IPS-NIHi7 (cell line): ENCODE results near the gene RANBP1.
"Not testable (repeated sequence)": the region's sequence is repeated elsewhere in the genome, so short reads cannot be mapped to it uniquely, and the experiment has no call there.

ENCODE experiments used
- DNase-seq: peaks from one replicate; pipeline ENCODE4 v3.0.0; 2012; ENCODE audit warnings: mixed read lengths; ENCODE audit errors: extremely low spot score

Gene RANBP1

GRCh38 chr22:20115691-20116375, at the start of gene RANBP1:
Gene RANBP1, plus strand, starts transcription at chr22:20116104. Its CDS starts 81 bp downstream, at chr22:20116185.
- DNase-seq, result no peak

DNA sequence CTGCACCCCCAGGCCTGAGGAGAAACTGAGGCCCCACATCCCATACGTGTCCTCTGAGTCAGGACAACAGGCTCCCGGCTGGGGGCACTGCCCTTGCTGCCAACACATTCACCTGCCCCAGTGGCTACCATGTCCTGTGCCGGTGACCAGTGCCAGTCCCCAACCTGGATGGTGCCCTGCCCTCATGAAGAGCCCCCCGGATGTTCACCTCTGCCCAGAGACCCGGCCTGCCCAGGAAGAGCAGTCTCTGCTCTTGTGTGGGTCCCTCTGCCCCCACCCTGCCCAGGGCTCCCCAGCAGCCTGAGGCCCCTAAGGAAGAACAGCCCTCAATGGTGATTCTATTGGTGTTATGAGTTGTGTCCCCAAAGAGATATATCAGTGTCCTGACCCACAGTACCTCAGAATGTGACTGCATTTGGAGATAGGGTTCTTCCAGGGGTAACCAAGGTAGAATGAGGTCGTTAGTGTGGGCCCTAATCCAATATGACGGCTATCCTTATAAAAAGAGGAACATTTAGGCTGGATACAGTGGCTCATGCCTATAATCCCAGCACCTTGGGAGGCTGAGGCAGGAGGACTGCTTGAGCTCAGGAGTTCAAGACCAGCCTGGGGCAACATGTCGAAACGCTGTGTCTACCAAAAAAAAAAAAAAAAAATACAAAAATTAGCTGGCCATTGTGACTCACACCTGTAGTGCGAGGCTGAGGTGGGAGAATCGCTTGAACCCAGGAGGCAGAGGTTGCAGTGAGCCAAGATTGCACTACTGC, 49.1 kb upstream of the RANBP1 start:
- DNase-seq, result no peak

GRCh38 chr22:20067384-20067682, 48.6 kb upstream of the RANBP1 start:
- DNase-seq, result not testable (repeated sequence)

- DNase-seq, result no peak
Observed at GRCh38 chr22:20068640-20069039, 47.3 kb upstream of the RANBP1 start.

DNA sequence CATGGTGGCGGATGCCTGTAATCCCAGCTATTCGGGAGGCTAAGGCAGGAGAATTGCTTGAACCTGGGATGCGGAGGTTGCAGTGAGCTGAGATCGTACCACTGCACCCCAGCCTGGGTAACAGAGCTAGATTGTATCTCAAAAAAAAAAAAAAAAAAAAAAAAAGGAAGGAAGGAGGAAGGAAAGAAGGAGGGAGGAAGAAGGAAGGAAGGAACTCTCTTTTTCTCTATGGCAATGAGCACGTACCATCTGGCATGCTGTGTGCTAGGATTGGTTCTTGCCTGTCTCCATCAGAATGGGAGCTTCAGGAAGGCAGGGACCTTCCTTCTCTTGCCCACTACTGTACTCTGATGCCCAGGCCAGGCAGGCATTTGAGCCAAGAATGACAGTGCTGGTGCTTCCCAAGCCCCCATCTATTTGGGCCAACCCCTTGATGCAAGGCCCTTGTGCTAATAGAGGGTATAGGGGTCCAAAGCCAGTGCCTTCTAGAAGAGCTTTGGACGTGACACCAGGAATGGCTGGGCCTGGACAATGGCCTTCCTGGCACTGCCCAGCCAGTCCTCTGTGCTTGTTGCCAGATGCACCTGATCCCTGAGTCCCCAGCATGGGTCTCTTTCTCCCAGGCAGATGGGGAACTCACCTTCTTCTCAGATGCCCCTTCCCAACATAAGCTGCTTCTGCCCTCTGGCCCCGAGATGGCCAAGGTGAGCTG, 46.4 kb upstream of the RANBP1 start:
- DNase-seq, result no peak

DNA sequence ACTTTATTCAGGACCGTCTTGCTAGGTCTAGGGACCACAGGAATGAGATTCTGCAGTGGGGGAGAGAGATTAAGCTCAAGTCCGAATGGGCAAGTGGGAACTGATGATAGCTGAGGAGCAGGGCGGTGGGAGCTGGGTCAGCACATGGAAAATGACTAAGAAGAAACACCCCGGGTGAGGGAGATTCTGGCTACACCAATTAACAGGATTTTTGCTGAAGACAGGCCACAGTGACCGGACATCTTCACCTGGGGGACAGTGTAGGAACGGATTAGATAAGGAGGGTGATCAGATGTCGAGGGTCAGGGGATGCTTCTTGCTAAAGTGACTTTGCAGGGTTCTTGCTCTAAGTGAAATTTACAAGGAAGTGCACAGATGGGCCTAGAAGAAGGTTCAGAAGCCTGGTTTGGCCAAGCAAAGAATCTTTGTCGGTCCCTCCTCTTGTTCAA, 44.4 kb upstream of the RANBP1 start:
- DNase-seq, result no peak

DNA sequence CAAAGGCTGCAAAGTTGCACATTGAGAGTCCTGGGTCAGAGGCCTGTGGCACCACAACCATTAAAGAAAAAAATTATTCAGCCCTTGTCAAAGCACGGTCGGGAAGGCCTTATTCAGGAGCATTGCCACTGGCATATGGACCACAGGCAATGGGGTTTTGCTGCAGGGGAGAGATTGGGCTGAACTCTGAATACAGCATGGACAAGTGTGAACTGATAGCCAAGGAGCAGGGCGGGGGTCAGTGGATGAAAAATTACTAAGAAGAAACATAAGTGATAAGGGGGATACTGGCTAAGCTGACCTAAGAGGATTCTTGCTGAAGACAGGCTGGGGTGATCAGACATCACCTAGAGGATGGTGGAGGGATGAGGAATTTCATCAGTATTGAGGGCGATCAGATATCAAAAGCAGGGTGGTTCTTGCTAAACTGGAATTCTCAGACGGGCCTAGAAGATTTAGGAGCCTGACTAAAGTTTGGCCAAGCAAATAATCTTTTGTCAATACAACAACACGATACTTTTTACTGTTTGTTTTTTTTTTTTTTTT, 39.2 kb upstream of the RANBP1 start:
- DNase-seq, result no peak

DNA sequence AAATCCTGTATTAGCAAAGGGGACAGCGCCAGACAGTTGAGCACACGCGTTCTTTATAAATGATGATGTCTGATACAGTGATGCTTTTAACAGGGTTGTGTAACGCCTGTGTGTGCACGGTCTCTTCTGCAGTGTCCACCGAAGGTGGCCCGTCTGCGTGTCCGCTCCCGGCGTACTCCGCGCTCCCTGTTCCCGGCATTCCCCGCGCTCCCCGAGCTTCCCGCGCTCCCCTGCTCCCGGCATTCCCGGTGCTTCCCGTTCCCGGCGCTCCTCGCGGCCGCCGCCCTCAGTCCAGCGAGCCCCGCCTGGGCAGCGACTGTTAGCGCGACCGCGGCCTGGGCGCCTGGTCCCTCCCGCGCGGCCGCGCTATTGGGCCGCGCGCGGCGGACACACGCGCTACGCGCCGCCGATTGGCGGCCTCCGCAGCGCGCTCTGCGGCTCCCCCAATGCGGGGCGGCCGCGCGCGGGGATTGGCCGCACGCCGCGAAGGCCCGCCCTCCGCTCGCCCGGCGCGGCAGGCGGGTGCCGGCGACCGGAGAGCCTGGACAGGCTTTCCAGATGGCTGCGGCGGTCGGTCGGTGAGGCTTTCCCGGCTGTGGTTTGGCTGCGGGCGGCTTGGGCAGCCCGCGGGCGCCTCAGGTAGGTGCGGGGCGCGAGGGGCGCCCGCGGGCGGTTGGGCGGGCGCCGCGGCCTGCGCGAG, 36.0 kb upstream of the RANBP1 start, which contains the start of gene DGCR8:
Gene DGCR8 (plus strand): TSS at position 497 of the 700 bp plus-strand sequence. CDS start 5,723 bp downstream, outside the sequence.
- DNase-seq, result peak; percentile 99

GRCh38 chr22:20080445-20080775, 35.5 kb upstream of the RANBP1 start:
- DNase-seq, result peak; percentile 75

GRCh38 chr22:20080776-20081654, 34.9 kb upstream of the RANBP1 start:
- no peak for DNase-seq

- no peak for DNase-seq
Observed at GRCh38 chr22:20083157-20083890, 32.6 kb upstream of the RANBP1 start.

- DNase-seq, result no peak
Observed at GRCh38 chr22:20083891-20084546, 31.9 kb upstream of the RANBP1 start.

GRCh38 chr22:20084547-20085413, 31.1 kb upstream of the RANBP1 start:
- DNase-seq, result peak; percentile 87

DNA sequence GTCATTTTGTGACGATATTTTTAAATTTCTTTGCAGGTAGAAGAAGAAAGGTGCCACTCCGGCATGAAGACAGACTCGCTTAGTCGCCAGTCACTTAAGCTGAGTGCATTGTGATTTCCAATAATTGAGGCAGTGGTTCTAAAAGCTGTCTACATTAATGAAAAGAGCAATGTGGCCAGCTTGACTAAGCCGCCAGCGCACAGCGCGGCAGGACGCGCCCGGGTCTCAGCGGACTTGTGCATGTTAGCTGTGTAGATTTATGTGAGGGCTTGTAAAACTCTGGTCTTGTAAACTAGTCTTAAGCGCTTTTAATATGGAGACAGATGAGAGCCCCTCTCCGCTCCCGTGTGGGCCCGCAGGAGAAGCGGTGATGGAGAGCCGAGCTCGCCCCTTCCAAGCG, 30.3 kb upstream of the RANBP1 start:
- DNase-seq, result no peak

- no peak for DNase-seq
Observed at GRCh38 chr22:20086101-20086599, 29.8 kb upstream of the RANBP1 start.

GRCh38 chr22:20086763-20087162, 29.1 kb upstream of the RANBP1 start:
- DNase-seq, result no peak

DNA sequence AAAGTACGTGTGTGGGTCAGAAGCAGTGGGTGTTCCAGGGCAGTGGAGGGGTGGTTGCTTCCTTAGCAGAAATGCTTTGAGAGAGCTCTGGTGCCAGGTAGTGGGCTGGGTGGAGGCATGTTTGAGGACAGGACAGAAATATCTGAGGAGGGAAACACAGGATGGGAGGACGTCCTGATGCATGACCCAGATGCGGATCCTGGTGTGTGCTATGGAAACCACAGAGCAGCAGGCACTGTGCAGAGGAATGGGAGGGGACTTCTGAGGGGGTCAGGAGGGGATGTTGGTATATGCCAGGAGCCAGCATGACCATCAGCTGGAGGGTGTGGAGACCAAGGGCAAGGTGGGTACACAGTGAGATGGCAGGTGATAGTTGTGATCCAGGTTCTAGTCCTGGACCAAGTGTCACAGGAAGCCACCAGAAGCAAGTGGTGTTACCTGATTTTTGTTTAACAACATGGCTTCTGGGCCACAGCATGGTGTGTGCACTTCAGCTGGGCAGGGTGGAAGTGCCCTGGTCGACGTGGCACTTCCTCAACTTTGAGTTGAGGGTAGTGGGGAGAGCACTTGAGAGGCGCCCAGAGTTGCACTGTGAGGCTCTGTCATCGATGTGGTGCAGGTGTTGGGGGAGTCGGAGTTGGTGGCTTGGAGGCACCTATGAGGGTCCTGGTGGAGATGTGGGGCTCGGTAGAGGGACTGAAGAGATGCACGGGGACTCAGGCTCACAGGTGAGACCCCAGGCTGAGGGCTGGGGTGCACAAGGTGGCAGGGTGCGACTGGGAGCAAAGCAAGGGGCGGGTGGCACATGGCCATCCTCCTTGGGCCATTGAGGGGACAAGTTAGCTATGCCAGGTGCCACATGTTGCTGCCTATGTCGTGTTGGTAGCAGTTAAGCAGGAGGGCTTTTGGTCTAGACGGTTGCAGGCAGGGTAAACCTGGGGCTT, 28.3 kb upstream of the RANBP1 start:
- DNase-seq, result no peak
